ENCODE data around the gene PARD3B. TPM values are rescaled to one million over a fixed set of nuclear protein-coding genes. Genes with fewer than 3 reads are reported as not detected.

The PARD3B gene
- total RNA-seq, 2 experiments from 2014 or later: 0.11 to 0.88 TPM

GRCh38 chr2:205428811-205429210 is 883.5 kb downstream of the PARD3B start:
- H3K9me3 Mint-ChIP-seq: no peaks in the 10 kb centered on the region

GRCh38 chr2:205435970-205436369 is 890.7 kb downstream of the PARD3B start:
- Mint-ChIP-seq H3K27ac (no peak overlapping the region), H3K4me3 (no peak overlapping the region), H3K36me3 (ENCODE audit: low read depth) (no peaks in the 10 kb centered on the region), H3K9me3 (no peaks in the 10 kb centered on the region), H3K27me3 (no peaks in the 10 kb centered on the region), H3K4me1 (ENCODE audit: low read depth) (no peaks in the 10 kb centered on the region)
- intact Hi-C loops (cut with micrococcal nuclease): no loop called here
- CTCF ChIA-PET: no interaction called here
- POLR2A ChIA-PET: no interaction called here
- no peak for TF ChIP-seq CTCF (IDR thresholded peaks at IDR 0.05)
- ATAC-seq: no peak
- DNase-seq: no peak

More at GRCh38 chr2:205428811-205429210, 883.5 kb downstream of the PARD3B start:
- intact Hi-C loops (cut with micrococcal nuclease): no loop called here
- ChIA-PET CTCF (no interaction called here), POLR2A (no interaction called here)
- ATAC-seq: no peak
- no peak for DNase-seq
- Mint-ChIP-seq H3K36me3 (ENCODE audit: low read depth) (no peaks in the 10 kb centered on the region), H3K4me1 (ENCODE audit: low read depth) (no peaks in the 10 kb centered on the region), H3K27ac (no peak overlapping the region), H3K4me3 (no peak overlapping the region), H3K27me3 (no peaks in the 10 kb centered on the region)
- TF ChIP-seq CTCF (IDR thresholded peaks at IDR 0.05): no peak

- H3K27ac Mint-ChIP-seq: no peak overlapping the region
- no peak for ATAC-seq
- H3K4me1 Mint-ChIP-seq (ENCODE audit: low read depth): no peaks in the 10 kb centered on the region
- TF ChIP-seq CTCF (IDR thresholded peaks at IDR 0.05): no peak
- no peaks in the 10 kb centered on the region for H3K36me3 Mint-ChIP-seq (ENCODE audit: low read depth)
- no peaks in the 10 kb centered on the region for H3K9me3 Mint-ChIP-seq
- no peak for DNase-seq
- ChIA-PET POLR2A (no interaction called here), CTCF (no interaction called here)
- H3K4me3 Mint-ChIP-seq: no peak overlapping the region
- intact Hi-C loops (cut with micrococcal nuclease): no loop called here
- H3K27me3 Mint-ChIP-seq: no peaks in the 10 kb centered on the region
Observed at GRCh38 chr2:205438241-205438640, 893.0 kb downstream of the PARD3B start.

GRCh38 chr2:205439621-205440020 is 894.3 kb downstream of the PARD3B start:
- no peak for TF ChIP-seq CTCF (IDR thresholded peaks at IDR 0.05)
- no peaks in the 10 kb centered on the region for H3K4me1 Mint-ChIP-seq (ENCODE audit: low read depth)
- no peak for DNase-seq
- ChIA-PET CTCF (no interaction called here), POLR2A (no interaction called here)
- H3K27me3 Mint-ChIP-seq: no peaks in the 10 kb centered on the region
- intact Hi-C loops (cut with micrococcal nuclease): no loop called here
- no peak for ATAC-seq
- no peaks in the 10 kb centered on the region for H3K36me3 Mint-ChIP-seq (ENCODE audit: low read depth)
- H3K27ac Mint-ChIP-seq: no peak overlapping the region
- H3K4me3 Mint-ChIP-seq: no peak overlapping the region
- no peaks in the 10 kb centered on the region for H3K9me3 Mint-ChIP-seq

GRCh38 chr2:205441524-205441923 is 896.2 kb downstream of the PARD3B start:
- no peaks in the 10 kb centered on the region for H3K36me3 Mint-ChIP-seq (ENCODE audit: low read depth)
- POLR2A ChIA-PET: no interaction called here
- no peaks in the 10 kb centered on the region for H3K4me1 Mint-ChIP-seq (ENCODE audit: low read depth)
- intact Hi-C loops (cut with micrococcal nuclease): no loop called here
- H3K4me3 Mint-ChIP-seq: no peak overlapping the region
- DNase-seq (no peak), ATAC-seq (no peak)
- no peaks in the 10 kb centered on the region for H3K27me3 Mint-ChIP-seq
- H3K27ac Mint-ChIP-seq: no peak overlapping the region
- no peaks in the 10 kb centered on the region for H3K9me3 Mint-ChIP-seq
- CTCF ChIA-PET: no interaction called here
- no peak for TF ChIP-seq CTCF (IDR thresholded peaks at IDR 0.05)
